ENCODE data around the gene THBS1.

The THBS1 gene

GRCh38 chr15:39580485-39581241 is at the start of gene THBS1:
THBS1 (plus strand) TSS chr15:39581079; CDS start chr15:39581858, 779 bp downstream.
- peak; percentile 96 for DNase-seq (ENCODE audit: low spot score)

- no peak for DNase-seq (ENCODE audit: low spot score)
Observed at GRCh38 chr15:39534996-39535395, 45.9 kb upstream of the THBS1 start.

GRCh38 chr15:39535466-39535865 is 45.4 kb upstream of the THBS1 start:
- DNase-seq (ENCODE audit: low spot score) = no peak

- DNase-seq (ENCODE audit: low spot score) = no peak
Observed at GRCh38 chr15:39538936-39539335, 41.9 kb upstream of the THBS1 start.

- DNase-seq (ENCODE audit: low spot score) = no peak
Observed at GRCh38 chr15:39539466-39539865, 41.4 kb upstream of the THBS1 start.

- no peak for DNase-seq (ENCODE audit: low spot score)
Observed at GRCh38 chr15:39539973-39540558, 40.8 kb upstream of the THBS1 start.

- DNase-seq (ENCODE audit: low spot score) = no peak
Observed at GRCh38 chr15:39542385-39543065, 38.4 kb upstream of the THBS1 start.

GRCh38 chr15:39543651-39544050 is 37.2 kb upstream of the THBS1 start:
- DNase-seq (ENCODE audit: low spot score) = no peak

- DNase-seq (ENCODE audit: low spot score) = no peak
Observed at GRCh38 chr15:39546842-39547241, 34.0 kb upstream of the THBS1 start.

GRCh38 chr15:39548561-39548960 is 32.3 kb upstream of the THBS1 start:
- no peak for DNase-seq (ENCODE audit: low spot score)

- DNase-seq (ENCODE audit: low spot score) = no peak
Observed at GRCh38 chr15:39549912-39550311, 31.0 kb upstream of the THBS1 start.

- no peak for DNase-seq (ENCODE audit: low spot score)
Observed at GRCh38 chr15:39551476-39551875, 29.4 kb upstream of the THBS1 start.

- no peak for DNase-seq (ENCODE audit: low spot score)
Observed at GRCh38 chr15:39552556-39552955, 28.3 kb upstream of the THBS1 start.

GRCh38 chr15:39553947-39554693 is 26.8 kb upstream of the THBS1 start:
- no peak for DNase-seq (ENCODE audit: low spot score)

- DNase-seq (ENCODE audit: low spot score) = no peak
Observed at GRCh38 chr15:39554746-39555387, 26.0 kb upstream of the THBS1 start.

GRCh38 chr15:39555885-39556284 is 25.0 kb upstream of the THBS1 start:
- no peak for DNase-seq (ENCODE audit: low spot score)

GRCh38 chr15:39556461-39556860 is 24.4 kb upstream of the THBS1 start:
- DNase-seq (ENCODE audit: low spot score) = no peak

- DNase-seq (ENCODE audit: low spot score) = no peak
Observed at GRCh38 chr15:39558421-39558820, 22.5 kb upstream of the THBS1 start.

- DNase-seq (ENCODE audit: low spot score) = no peak
Observed at GRCh38 chr15:39564972-39565665, 15.8 kb upstream of the THBS1 start.

- peak; percentile 41 for DNase-seq (ENCODE audit: low spot score)
Observed at GRCh38 chr15:39565851-39566250, 15.0 kb upstream of the THBS1 start.

GRCh38 chr15:39573287-39573686 is 7.6 kb upstream of the THBS1 start:
- no peak for DNase-seq (ENCODE audit: low spot score)

All from kidney tubule cell (primary cell).